NCI-H460 (cell line): ENCODE measurements around the gene OTP. TPM values are rescaled to one million over a fixed set of nuclear protein-coding genes. Genes with fewer than 3 reads are reported as not detected.
"Not testable (repeated sequence)": the region's sequence is repeated elsewhere in the genome, so short reads cannot be mapped to it uniquely, and the experiment has no call there.

ENCODE experiments used
- DNase-seq: peaks from one replicate; pipeline ENCODE4 v3.0.0-alpha.2; 2016; ENCODE audit warnings: low read depth; ENCODE audit errors: extremely low read depth
- total RNA-seq: library from RNA; depleted of rRNA; stranded (reverse); fragments of >200 nt; shearing (Covaris generic); gene quantifications from 2 replicates; pipeline ENCODE4 v1.2.3, GENCODE V29; 2014; rRNA removed

Gene OTP
- total RNA-seq, 1 experiment from 2014 or later = not detected

GRCh38 chr5:77616920-77617319 lies 21.6 kb downstream of the OTP start:
- no peak for DNase-seq

GRCh38 chr5:77608927-77609326 lies 29.6 kb downstream of the OTP start:
- DNase-seq = not testable (repeated sequence)

- DNase-seq = no peak
Observed at GRCh38 chr5:77607324-77607723, 31.2 kb downstream of the OTP start.

GRCh38 chr5:77606279-77606678 lies 32.2 kb downstream of the OTP start:
- DNase-seq = no peak

DNA sequence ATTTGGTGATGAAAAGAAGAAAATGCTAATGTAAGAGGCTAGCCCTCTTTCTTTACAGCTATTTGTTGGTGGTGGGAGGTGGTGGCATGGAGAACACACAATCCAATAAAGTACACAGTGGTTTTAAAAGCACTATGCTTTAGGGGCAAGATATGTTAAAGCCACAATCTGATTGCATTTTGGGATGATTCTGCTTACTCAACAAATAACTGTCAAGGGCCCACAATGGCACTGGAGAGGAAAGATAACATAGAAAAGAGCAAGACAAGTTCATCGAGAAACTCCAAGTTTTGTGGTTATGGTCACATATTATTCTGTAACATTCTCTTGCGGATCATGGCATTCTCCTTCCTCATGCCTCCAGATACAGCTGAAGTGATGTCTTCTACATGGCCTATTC lies 38.8 kb downstream of the OTP start:
- no peak for DNase-seq

DNA sequence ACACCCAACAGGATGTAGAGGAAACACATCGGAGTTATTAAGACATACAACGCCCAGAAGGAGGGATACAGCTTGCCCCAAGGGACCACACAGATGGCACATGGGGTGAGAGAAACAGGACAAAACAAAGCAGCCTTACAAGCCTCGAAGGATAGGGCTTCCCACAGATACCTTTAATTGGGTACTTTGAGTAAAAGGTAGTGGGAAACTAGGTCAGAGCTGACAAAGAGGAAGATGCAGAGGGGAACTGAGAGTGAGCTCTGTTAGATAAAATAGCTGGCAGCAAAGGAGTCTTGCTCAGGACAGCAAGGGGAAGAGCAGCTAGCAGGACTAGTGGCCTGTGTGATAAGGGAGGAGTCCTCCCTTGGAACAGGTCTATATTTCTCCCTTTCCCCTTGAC lies 48.2 kb downstream of the OTP start:
- DNase-seq = no peak

GRCh38 chr5:77588175-77588574 lies 50.3 kb downstream of the OTP start:
- no peak for DNase-seq

GRCh38 chr5:77586101-77586500 lies 52.4 kb downstream of the OTP start:
- no peak for DNase-seq

- DNase-seq = not testable (repeated sequence)
Observed at GRCh38 chr5:77582143-77582542, 56.4 kb downstream of the OTP start.

Other genes starting within 250 kb of the OTP start
- 98.0 and 112 TPM in 2 replicates for gene WDR41, start 146.4 kb downstream of the OTP start, total RNA-seq
- gene TBCA, start 137.6 kb upstream of the OTP start, total RNA-seq = 357 and 392 TPM in 2 replicates